HepG2 (cell line): ENCODE measurements around the gene LRIT2. TPM values are rescaled to one million over a fixed set of nuclear protein-coding genes. Genes with fewer than 3 reads are reported as not detected.

Experiments
- ELF3 ChIP-seq: IDR thresholded peaks from 2 replicates; pipeline ENCODE4 v1.6.1; 2016; ENCODE audit warnings: missing genetic modification reagents, missing compliant biosample characterization
- GABPA ChIP-seq, 2 experiments: IDR thresholded peaks; 2 replicates each; pipeline ENCODE4 v1.6.1; 2011 to 2016; ENCODE audit warnings: low read depth in 2 of 2, low read length in 1 of 2, missing biosample characterization in 1 of 2, missing genetic modification characterization in 1 of 2
- GABPB1 ChIP-seq: IDR thresholded peaks from 2 replicates; pipeline ENCODE4 v1.6.1; 2016; ENCODE audit warnings: mild to moderate bottlenecking, missing genetic modification reagents, moderate library complexity, missing compliant biosample characterization
- KAT2B ChIP-seq: fragments of 150-350 bp; IDR thresholded peaks from 2 replicates; pipeline ENCODE4 v1.6.1; 2014; ENCODE audit warnings: low read depth, low read length, borderline replicate concordance
- POLR2AphosphoS5 ChIP-seq: IDR thresholded peaks from 2 replicates; pipeline ENCODE4 v1.6.1; 2012; ENCODE audit warnings: low read depth, low read length
- SMC3 ChIP-seq: IDR thresholded peaks from 2 replicates; pipeline ENCODE4 v1.6.1; 2011; ENCODE audit warnings: low read length, improper control_type of control experiment
- STAG1 ChIP-seq: sonication (generic); formaldehyde crosslinking; IDR thresholded peaks from 2 replicates; pipeline ENCODE4 v1.4.0; 2020; ENCODE audit warnings: missing genetic modification reagents
- polyA plus RNA-seq, 8 experiments: library from polyadenylated mRNA; depleted of rRNA in 3 of 8; stranded (reverse) in 7 of 8; unstranded in 1 of 8; fragments of >200 nt; fragmentation: Illumina TruSeq in 4 of 8; extraction: Trizol in 4 of 8; gene quantifications; 2 replicates each; pipeline versions ENCODE4 v1.2.1 to v1.2.3, GENCODE V29; 2011 to 2016; ENCODE audit warnings: low read depth in 4 of 8, missing spikeins in 1 of 8, mixed read lengths in 1 of 8; ENCODE audit not compliant: insufficient read depth in 1 of 8
- total RNA-seq, 5 experiments: library from RNA; depleted of rRNA; stranded (reverse); fragments of >200 nt; fragmentation: Illumina TruSeq; extraction: Trizol; gene quantifications; 2 replicates each; pipeline ENCODE4 v1.2.3, GENCODE V29; 2016; ENCODE audit warnings: low read depth in 1 of 5
- TF ChIP-seq, protein P1 (sequence below): sonication (generic); formaldehyde crosslinking; IDR thresholded peaks from 2 replicates; pipeline ENCODE4 v1.5.0; 2020; ENCODE audit warnings: missing genetic modification reagents
- TF ChIP-seq, protein P2 (sequence below): sonication (generic); IDR thresholded peaks from 2 replicates; pipeline ENCODE4 v1.6.1; 2016; ENCODE audit warnings: low read depth, borderline replicate concordance
- TF ChIP-seq, protein P3 (sequence below): sonication (generic); formaldehyde crosslinking; IDR thresholded peaks from 2 replicates; pipeline ENCODE4 v1.5.1; 2020; ENCODE audit warnings: mild to moderate bottlenecking, missing genetic modification reagents, borderline replicate concordance

LRIT2 gene
- total and polyA plus RNA-seq, 2 of the 13 experiments (the other 11 are each of a cell fraction or from before 2014, with no cell fraction given) = not detected

DNA sequence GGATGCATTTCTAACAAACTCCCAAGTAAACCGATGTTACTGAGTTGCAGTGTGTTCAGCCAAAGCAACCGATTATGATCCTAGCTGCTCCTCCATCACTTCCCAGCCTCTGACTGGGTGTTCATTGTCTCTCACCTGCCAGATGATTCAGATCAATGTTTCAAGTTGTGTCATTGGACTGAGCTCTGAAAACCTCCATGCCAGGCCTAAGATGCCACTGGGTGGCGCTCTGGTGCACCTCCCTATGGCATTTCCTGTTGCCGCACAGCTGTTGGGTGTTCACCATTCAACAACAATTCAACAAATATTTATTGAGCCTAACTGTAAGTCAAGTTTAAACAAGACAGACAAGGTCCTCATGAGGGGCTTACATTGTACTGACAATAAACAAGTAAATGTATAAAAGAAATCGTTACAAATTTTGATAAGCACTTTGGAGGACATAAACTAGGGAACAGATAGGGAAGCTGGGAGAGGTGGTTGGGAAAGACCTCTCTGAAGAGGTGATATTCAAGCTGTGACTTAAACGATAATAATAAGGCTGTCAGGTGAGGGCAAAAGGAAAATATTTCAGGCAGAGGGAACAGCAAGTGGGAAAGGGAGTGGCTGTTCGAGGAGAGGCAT lies 42.3 kb upstream of the LRIT2 start (continued):
- TF ChIP-seq, protein P1, sequence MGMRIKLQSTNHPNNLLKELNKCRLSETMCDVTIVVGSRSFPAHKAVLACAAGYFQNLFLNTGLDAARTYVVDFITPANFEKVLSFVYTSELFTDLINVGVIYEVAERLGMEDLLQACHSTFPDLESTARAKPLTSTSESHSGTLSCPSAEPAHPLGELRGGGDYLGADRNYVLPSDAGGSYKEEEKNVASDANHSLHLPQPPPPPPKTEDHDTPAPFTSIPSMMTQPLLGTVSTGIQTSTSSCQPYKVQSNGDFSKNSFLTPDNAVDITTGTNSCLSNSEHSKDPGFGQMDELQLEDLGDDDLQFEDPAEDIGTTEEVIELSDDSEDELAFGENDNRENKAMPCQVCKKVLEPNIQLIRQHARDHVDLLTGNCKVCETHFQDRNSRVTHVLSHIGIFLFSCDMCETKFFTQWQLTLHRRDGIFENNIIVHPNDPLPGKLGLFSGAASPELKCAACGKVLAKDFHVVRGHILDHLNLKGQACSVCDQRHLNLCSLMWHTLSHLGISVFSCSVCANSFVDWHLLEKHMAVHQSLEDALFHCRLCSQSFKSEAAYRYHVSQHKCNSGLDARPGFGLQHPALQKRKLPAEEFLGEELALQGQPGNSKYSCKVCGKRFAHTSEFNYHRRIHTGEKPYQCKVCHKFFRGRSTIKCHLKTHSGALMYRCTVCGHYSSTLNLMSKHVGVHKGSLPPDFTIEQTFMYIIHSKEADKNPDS = no peak
- TF ChIP-seq GABPA (IDR thresholded peaks at IDR 0.05; ENCODE audit: low read depth, low read length) (no peak), GABPA (CRISPR knock-in tag; IDR thresholded peaks at IDR 0.05; ENCODE audit: low read depth) (0 out of 2 replicates have a peak, but pooled peaks have one; percentile 21), SMC3 (peak; percentile 55; the same call in 1 of the 2 replicates), ELF3 (CRISPR knock-in tag) (0 out of 2 replicates have a peak, but pooled peaks have one; percentile 30), KAT2B (no peak), GABPB1 (CRISPR knock-in tag) (peak; percentile 56; the same call in 1 of the 2 replicates), POLR2AphosphoS5 (no peak), STAG1 (CRISPR knock-in tag) (peak; percentile 25; the same call in 1 of the 2 replicates)
- TF ChIP-seq, protein P2, sequence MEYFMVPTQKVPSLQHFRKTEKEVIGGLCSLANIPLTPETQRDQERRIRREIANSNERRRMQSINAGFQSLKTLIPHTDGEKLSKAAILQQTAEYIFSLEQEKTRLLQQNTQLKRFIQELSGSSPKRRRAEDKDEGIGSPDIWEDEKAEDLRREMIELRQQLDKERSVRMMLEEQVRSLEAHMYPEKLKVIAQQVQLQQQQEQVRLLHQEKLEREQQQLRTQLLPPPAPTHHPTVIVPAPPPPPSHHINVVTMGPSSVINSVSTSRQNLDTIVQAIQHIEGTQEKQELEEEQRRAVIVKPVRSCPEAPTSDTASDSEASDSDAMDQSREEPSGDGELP = peak; percentile 67; the same call in 1 of the 2 replicates
- TF ChIP-seq, protein P3, sequence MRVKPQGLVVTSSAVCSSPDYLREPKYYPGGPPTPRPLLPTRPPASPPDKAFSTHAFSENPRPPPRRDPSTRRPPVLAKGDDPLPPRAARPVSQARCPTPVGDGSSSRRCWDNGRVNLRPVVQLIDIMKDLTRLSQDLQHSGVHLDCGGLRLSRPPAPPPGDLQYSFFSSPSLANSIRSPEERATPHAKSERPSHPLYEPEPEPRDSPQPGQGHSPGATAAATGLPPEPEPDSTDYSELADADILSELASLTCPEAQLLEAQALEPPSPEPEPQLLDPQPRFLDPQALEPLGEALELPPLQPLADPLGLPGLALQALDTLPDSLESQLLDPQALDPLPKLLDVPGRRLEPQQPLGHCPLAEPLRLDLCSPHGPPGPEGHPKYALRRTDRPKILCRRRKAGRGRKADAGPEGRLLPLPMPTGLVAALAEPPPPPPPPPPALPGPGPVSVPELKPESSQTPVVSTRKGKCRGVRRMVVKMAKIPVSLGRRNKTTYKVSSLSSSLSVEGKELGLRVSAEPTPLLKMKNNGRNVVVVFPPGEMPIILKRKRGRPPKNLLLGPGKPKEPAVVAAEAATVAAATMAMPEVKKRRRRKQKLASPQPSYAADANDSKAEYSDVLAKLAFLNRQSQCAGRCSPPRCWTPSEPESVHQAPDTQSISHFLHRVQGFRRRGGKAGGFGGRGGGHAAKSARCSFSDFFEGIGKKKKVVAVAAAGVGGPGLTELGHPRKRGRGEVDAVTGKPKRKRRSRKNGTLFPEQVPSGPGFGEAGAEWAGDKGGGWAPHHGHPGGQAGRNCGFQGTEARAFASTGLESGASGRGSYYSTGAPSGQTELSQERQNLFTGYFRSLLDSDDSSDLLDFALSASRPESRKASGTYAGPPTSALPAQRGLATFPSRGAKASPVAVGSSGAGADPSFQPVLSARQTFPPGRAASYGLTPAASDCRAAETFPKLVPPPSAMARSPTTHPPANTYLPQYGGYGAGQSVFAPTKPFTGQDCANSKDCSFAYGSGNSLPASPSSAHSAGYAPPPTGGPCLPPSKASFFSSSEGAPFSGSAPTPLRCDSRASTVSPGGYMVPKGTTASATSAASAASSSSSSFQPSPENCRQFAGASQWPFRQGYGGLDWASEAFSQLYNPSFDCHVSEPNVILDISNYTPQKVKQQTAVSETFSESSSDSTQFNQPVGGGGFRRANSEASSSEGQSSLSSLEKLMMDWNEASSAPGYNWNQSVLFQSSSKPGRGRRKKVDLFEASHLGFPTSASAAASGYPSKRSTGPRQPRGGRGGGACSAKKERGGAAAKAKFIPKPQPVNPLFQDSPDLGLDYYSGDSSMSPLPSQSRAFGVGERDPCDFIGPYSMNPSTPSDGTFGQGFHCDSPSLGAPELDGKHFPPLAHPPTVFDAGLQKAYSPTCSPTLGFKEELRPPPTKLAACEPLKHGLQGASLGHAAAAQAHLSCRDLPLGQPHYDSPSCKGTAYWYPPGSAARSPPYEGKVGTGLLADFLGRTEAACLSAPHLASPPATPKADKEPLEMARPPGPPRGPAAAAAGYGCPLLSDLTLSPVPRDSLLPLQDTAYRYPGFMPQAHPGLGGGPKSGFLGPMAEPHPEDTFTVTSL (CRISPR knock-in tag) = no peak
